Liver (tissue), 9 donors: ENCODE measurements around the gene ATXN1. TPM values are rescaled to one million over a fixed set of nuclear protein-coding genes. Genes with fewer than 3 reads are reported as not detected.

Source experiments
- DNase-seq: peaks from one replicate; pipeline ENCODE4 v3.0.0-alpha.2; 2017; ENCODE audit warnings: low spot score
- H3K27ac ChIP-seq, 2 donors: one replicate each; pipeline ENCODE4 v1.7.0; 2013; ENCODE audit warnings: inconsistent platforms in 2 of 2, low read length in 2 of 2, control low read depth in 1 of 2, low read depth in 1 of 2, mild to moderate bottlenecking in 1 of 2
- H3K27me3 ChIP-seq, 4 donors: one replicate each; pipeline versions ENCODE4 v1.6.1 to v1.7.0; 2013; ENCODE audit warnings: low read length in 3 of 4, inconsistent platforms in 1 of 4, mild to moderate bottlenecking in 1 of 4, moderate library complexity in 1 of 4; ENCODE audit not compliant: control insufficient read depth in 4 of 4, insufficient read depth in 4 of 4
- H3K36me3 ChIP-seq, 4 donors: one replicate each; pipeline versions ENCODE4 v1.6.1 to v1.7.0; 2013; ENCODE audit warnings: low read length in 3 of 4, mild to moderate bottlenecking in 3 of 4, low read depth in 1 of 4, moderate library complexity in 1 of 4; ENCODE audit not compliant: control insufficient read depth in 4 of 4, insufficient read depth in 3 of 4
- H3K4me1 ChIP-seq, 4 donors: one replicate each; pipeline versions ENCODE4 v1.6.1 to v1.7.0; 2013; ENCODE audit warnings: low read length in 3 of 4, mild to moderate bottlenecking in 3 of 4, moderate library complexity in 1 of 4; ENCODE audit not compliant: control insufficient read depth in 4 of 4, insufficient read depth in 4 of 4
- H3K4me3 ChIP-seq, 3 donors: one replicate each; pipeline versions ENCODE4 v1.6.1 to v1.7.0; 2013; ENCODE audit warnings: low read length in 3 of 3, control low read depth in 1 of 3, low read depth in 1 of 3, mild to moderate bottlenecking in 1 of 3
- H3K9ac ChIP-seq, 2 donors: one replicate each; pipeline ENCODE4 v1.7.0; 2013; ENCODE audit warnings: low read length in 2 of 2, mild to moderate bottlenecking in 2 of 2, moderate library complexity in 2 of 2, control low read depth in 1 of 2, low read depth in 1 of 2
- H3K9me3 ChIP-seq, 4 donors: one replicate each; pipeline versions ENCODE4 v1.6.1 to v1.7.0; 2013; ENCODE audit warnings: low read length in 3 of 4; ENCODE audit not compliant: control insufficient read depth in 4 of 4
- EGR1 ChIP-seq, 2 donors: IDR thresholded peaks; 2 replicates each; pipeline ENCODE4 v1.6.1; 2016 to 2018; ENCODE audit warnings: antibody characterized with exemption in 2 of 2, low read depth in 2 of 2
- FOXA1 ChIP-seq: IDR thresholded peaks from 2 replicates; pipeline ENCODE4 v1.6.1; 2016; ENCODE audit warnings: antibody characterized with exemption
- FOXA2 ChIP-seq: IDR thresholded peaks from 2 replicates; pipeline ENCODE4 v1.6.1; 2016; ENCODE audit warnings: antibody characterized with exemption
- GABPA ChIP-seq, 2 donors: IDR thresholded peaks in 1 of 2; conservative IDR thresholded peaks in 1 of 2; 2 replicates each; pipeline ENCODE4 v1.6.1; 2016; ENCODE audit warnings: antibody characterized with exemption in 2 of 2, mild to moderate bottlenecking in 1 of 2, moderate library complexity in 1 of 2
- HNF4A ChIP-seq, 2 donors: conservative IDR thresholded peaks; 2 replicates each; pipeline ENCODE4 v1.6.1; 2016; ENCODE audit warnings: antibody characterized with exemption in 2 of 2, mild to moderate bottlenecking in 2 of 2
- HNF4G ChIP-seq: IDR thresholded peaks from 2 replicates; pipeline ENCODE4 v1.6.1; 2016; ENCODE audit warnings: antibody characterized with exemption
- JUND ChIP-seq, 2 donors: IDR thresholded peaks; 2 replicates each; pipeline ENCODE4 v1.6.1; 2016; ENCODE audit warnings: antibody characterized with exemption in 2 of 2
- NR2F2 ChIP-seq: IDR thresholded peaks from 2 replicates; pipeline ENCODE4 v1.6.1; 2016; ENCODE audit warnings: antibody characterized with exemption
- RAD21 ChIP-seq, 2 donors: IDR thresholded peaks; 2 replicates each; pipeline ENCODE4 v1.6.1; 2016; ENCODE audit warnings: antibody characterized with exemption in 2 of 2, mild to moderate bottlenecking in 2 of 2
- RXRA ChIP-seq, 2 donors: IDR thresholded peaks; 2 replicates each; pipeline ENCODE4 v1.6.1; 2017 to 2018; ENCODE audit warnings: antibody characterized with exemption in 2 of 2, mild to moderate bottlenecking in 1 of 2
- SP1 ChIP-seq: IDR thresholded peaks from 2 replicates; pipeline ENCODE4 v1.6.1; 2018; ENCODE audit warnings: antibody characterized with exemption, mild to moderate bottlenecking
- TAF1 ChIP-seq: conservative IDR thresholded peaks from 2 replicates; pipeline ENCODE4 v1.6.1; 2016; ENCODE audit warnings: antibody characterized with exemption, mild to moderate bottlenecking
- YY1 ChIP-seq: IDR thresholded peaks from 2 replicates; pipeline ENCODE4 v1.6.1; 2016; ENCODE audit warnings: antibody characterized with exemption, mild to moderate bottlenecking
- WGBS: extraction: QIAGEN DNeasy Blood & Tissue Kit; methylation state at CpG from one replicate; pipeline ENCODE4 v1.1.7; 2013; 5-methylcytosine and 5-hydroxymethylcytosine counted together
- polyA plus RNA-seq, 2 donors: library from polyadenylated mRNA; stranded (reverse) in 1 of 2; unstranded in 1 of 2; fragments of 200-250 nt in 1 of 2; fragments of >200 nt in 1 of 2; fragmentation: Nextera tagmentation in 1 of 2; extraction: Ambion mirVana in 1 of 2; gene quantifications; one replicate each; pipeline versions ENCODE4 v1.2.1 to v1.2.3, GENCODE V29; 2013 to 2015
- total RNA-seq, 2 donors: library from RNA; depleted of rRNA; stranded (reverse); fragments of >200 nt; gene quantifications; one replicate each; pipeline ENCODE4 v1.2.3, GENCODE V29; 2014
- TF ChIP-seq, protein P1 (sequence below): IDR thresholded peaks from 2 replicates; pipeline ENCODE4 v1.6.1; 2016; ENCODE audit warnings: antibody characterized with exemption
- TF ChIP-seq, protein P2 (sequence below): IDR thresholded peaks from 2 replicates; pipeline ENCODE4 v1.6.1; 2016; ENCODE audit warnings: antibody characterized with exemption
- TF ChIP-seq, protein P3 (sequence below): IDR thresholded peaks from 2 replicates; pipeline ENCODE4 v1.6.1; 2016; ENCODE audit warnings: antibody characterized with exemption
- TF ChIP-seq, protein P4 (sequence below): IDR thresholded peaks from 2 replicates; pipeline ENCODE4 v1.6.1; 2016; ENCODE audit warnings: antibody characterized with exemption, mild to moderate bottlenecking
- TF ChIP-seq, protein P5 (sequence below): fragments of 150-350 bp; IDR thresholded peaks from 2 replicates; pipeline ENCODE4 v1.5.1; 2017; ENCODE audit warnings: improper control_type of control experiment, low read depth, low read length; ENCODE audit not compliant: missing input control
- donor health status: healthy.
- donor health status: healthy.
- donor health status: healthy.
- donor health status: healthy.
- donor health status: healthy.

Gene ATXN1
- total and polyA plus RNA-seq, 4 donors: 4.3 to 29.7 (median 8.2) TPM

DNA sequence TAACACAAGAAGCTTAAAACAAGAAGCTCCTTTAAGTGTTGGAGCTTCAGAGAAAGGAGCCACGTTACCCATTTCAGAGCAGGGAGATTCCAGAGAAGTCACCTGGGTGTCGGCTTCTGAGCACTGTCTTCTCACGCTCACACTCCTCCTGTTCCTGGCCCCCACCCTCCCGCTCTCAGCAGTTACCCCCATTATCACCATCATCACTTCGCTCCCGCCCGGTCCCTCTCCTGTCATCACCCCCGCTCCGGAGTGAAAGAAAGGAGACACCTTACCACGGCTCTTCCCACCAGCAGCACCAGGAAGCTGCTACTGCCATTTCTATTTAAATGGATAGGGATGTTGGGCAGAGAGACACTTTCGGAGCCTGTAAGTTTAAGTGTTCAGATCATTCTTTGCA lies 399.0 kb downstream of the ATXN1 start:
- H3K36me3 ChIP-seq: peaks cover 0 to 3% (median 1%) of the 10 kb centered on the region in 4 donors
- no peak overlapping the region for H3K9ac ChIP-seq
- TF ChIP-seq, protein P1, sequence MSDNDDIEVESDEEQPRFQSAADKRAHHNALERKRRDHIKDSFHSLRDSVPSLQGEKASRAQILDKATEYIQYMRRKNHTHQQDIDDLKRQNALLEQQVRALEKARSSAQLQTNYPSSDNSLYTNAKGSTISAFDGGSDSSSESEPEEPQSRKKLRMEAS: no peak
- TF ChIP-seq, protein P2, sequence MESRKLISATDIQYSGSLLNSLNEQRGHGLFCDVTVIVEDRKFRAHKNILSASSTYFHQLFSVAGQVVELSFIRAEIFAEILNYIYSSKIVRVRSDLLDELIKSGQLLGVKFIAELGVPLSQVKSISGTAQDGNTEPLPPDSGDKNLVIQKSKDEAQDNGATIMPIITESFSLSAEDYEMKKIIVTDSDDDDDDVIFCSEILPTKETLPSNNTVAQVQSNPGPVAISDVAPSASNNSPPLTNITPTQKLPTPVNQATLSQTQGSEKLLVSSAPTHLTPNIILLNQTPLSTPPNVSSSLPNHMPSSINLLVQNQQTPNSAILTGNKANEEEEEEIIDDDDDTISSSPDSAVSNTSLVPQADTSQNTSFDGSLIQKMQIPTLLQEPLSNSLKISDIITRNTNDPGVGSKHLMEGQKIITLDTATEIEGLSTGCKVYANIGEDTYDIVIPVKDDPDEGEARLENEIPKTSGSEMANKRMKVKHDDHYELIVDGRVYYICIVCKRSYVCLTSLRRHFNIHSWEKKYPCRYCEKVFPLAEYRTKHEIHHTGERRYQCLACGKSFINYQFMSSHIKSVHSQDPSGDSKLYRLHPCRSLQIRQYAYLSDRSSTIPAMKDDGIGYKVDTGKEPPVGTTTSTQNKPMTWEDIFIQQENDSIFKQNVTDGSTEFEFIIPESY: no peak
- TF ChIP-seq TAF1: no peak
- no peak for TF ChIP-seq EGR1 (IDR thresholded peaks at IDR 0.05; ENCODE audit: low read depth in 2 of 2)
- no peak for TF ChIP-seq HNF4G
- no peak for TF ChIP-seq YY1
- no peak for TF ChIP-seq JUND (IDR thresholded peaks at IDR 0.05)
- no peak for TF ChIP-seq FOXA1
- peaks cover 0 to 6% (median 2%) of the 10 kb centered on the region in 4 donors for H3K4me1 ChIP-seq
- H3K27me3 ChIP-seq: no peaks in the 10 kb centered on the region
- no peak for DNase-seq
- WGBS: 86% methylated on average over 11 of the region's 11 CpGs
- no peak overlapping the region for H3K27ac ChIP-seq
- H3K9me3 ChIP-seq: no peaks in the 10 kb centered on the region
- H3K4me3 ChIP-seq: no peak overlapping the region

DNA sequence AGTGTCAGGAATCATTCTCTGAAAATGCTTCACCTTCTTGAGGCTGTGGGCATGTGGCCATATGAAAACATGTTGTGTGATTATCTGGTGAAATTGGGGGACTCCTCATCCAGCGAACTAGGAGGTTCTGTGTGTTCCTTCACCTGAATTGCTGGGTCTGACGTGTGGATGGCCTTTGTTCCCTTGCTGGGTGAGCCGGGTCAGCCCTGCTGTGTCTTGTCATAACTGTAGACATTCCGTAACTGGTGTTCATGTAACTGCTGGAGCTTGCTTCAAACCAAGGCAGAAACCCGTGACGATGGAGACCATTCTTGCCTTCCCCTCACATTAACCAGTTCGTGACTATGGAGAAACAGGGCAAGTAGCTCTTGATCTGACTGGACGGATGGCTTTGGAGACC lies 399.4 kb downstream of the ATXN1 start:
- DNase-seq: no peak
- Histone ChIP-seq H3K27ac (no peak overlapping the region), H3K4me3 (no peak overlapping the region), H3K9me3 (no peaks in the 10 kb centered on the region), H3K36me3 (peaks cover 0 to 3% (median 1%) of the 10 kb centered on the region in 4 donors), H3K27me3 (no peaks in the 10 kb centered on the region), H3K4me1 (peaks cover 0 to 1% (median under 1%) of the 10 kb centered on the region in 4 donors), H3K9ac (no peak overlapping the region)
- WGBS: 74% methylated on average over 8 of the region's 8 CpGs
- TF ChIP-seq FOXA2: no peak
- TF ChIP-seq YY1: no peak
- TF ChIP-seq RXRA (IDR thresholded peaks at IDR 0.05): no peak
- no peak for TF ChIP-seq NR2F2
- no peak for TF ChIP-seq HNF4A (conservative IDR thresholded peaks at IDR 0.05)
- no peak for TF ChIP-seq RAD21 (IDR thresholded peaks at IDR 0.05)
- TF ChIP-seq TAF1: no peak
- TF ChIP-seq HNF4G: no peak
- no peak for TF ChIP-seq SP1
- TF ChIP-seq EGR1 (IDR thresholded peaks at IDR 0.05; ENCODE audit: low read depth in 2 of 2): no peak
- TF ChIP-seq GABPA (IDR thresholded peaks at IDR 0.05 in 1 of 2, conservative IDR thresholded peaks at IDR 0.05 in 1 of 2): no peak
- TF ChIP-seq, protein P3, sequence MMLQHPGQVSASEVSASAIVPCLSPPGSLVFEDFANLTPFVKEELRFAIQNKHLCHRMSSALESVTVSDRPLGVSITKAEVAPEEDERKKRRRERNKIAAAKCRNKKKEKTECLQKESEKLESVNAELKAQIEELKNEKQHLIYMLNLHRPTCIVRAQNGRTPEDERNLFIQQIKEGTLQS: no peak
- TF ChIP-seq, protein P4, sequence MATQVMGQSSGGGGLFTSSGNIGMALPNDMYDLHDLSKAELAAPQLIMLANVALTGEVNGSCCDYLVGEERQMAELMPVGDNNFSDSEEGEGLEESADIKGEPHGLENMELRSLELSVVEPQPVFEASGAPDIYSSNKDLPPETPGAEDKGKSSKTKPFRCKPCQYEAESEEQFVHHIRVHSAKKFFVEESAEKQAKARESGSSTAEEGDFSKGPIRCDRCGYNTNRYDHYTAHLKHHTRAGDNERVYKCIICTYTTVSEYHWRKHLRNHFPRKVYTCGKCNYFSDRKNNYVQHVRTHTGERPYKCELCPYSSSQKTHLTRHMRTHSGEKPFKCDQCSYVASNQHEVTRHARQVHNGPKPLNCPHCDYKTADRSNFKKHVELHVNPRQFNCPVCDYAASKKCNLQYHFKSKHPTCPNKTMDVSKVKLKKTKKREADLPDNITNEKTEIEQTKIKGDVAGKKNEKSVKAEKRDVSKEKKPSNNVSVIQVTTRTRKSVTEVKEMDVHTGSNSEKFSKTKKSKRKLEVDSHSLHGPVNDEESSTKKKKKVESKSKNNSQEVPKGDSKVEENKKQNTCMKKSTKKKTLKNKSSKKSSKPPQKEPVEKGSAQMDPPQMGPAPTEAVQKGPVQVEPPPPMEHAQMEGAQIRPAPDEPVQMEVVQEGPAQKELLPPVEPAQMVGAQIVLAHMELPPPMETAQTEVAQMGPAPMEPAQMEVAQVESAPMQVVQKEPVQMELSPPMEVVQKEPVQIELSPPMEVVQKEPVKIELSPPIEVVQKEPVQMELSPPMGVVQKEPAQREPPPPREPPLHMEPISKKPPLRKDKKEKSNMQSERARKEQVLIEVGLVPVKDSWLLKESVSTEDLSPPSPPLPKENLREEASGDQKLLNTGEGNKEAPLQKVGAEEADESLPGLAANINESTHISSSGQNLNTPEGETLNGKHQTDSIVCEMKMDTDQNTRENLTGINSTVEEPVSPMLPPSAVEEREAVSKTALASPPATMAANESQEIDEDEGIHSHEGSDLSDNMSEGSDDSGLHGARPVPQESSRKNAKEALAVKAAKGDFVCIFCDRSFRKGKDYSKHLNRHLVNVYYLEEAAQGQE: no peak
- TF ChIP-seq FOXA1: no peak
- TF ChIP-seq, protein P2: no peak
- TF ChIP-seq, protein P5, sequence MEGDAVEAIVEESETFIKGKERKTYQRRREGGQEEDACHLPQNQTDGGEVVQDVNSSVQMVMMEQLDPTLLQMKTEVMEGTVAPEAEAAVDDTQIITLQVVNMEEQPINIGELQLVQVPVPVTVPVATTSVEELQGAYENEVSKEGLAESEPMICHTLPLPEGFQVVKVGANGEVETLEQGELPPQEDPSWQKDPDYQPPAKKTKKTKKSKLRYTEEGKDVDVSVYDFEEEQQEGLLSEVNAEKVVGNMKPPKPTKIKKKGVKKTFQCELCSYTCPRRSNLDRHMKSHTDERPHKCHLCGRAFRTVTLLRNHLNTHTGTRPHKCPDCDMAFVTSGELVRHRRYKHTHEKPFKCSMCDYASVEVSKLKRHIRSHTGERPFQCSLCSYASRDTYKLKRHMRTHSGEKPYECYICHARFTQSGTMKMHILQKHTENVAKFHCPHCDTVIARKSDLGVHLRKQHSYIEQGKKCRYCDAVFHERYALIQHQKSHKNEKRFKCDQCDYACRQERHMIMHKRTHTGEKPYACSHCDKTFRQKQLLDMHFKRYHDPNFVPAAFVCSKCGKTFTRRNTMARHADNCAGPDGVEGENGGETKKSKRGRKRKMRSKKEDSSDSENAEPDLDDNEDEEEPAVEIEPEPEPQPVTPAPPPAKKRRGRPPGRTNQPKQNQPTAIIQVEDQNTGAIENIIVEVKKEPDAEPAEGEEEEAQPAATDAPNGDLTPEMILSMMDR: no peak
- no peak for TF ChIP-seq JUND (IDR thresholded peaks at IDR 0.05)
- TF ChIP-seq, protein P1: no peak
